ENCODE data around the gene ATP6V1C2. TPM values are rescaled to one million over a fixed set of nuclear protein-coding genes. Genes with fewer than 3 reads are reported as not detected.

ATP6V1C2 gene
- total RNA-seq, 1 donor from 2014 or later, result not detected

GRCh38 chr2:10700078-10700803 is 21.2 kb upstream of the ATP6V1C2 start:
- no peaks in the 10 kb centered on the region for H3K4me1 Mint-ChIP-seq (ENCODE audit: unreplicated experiment)
- H3K4me3 Mint-ChIP-seq (ENCODE audit: unreplicated experiment), result no peak overlapping the region
- no peak for DNase-seq (ENCODE audit: low spot score)
- H3K36me3 Mint-ChIP-seq (ENCODE audit: low read depth, unreplicated experiment), result no peaks in the 10 kb centered on the region
- TF ChIP-seq CTCF (IDR thresholded peaks at IDR 0.05; ENCODE audit: unreplicated experiment), result no peak
- no peak overlapping the region for H3K27ac Mint-ChIP-seq (ENCODE audit: unreplicated experiment)
- H3K27me3 Mint-ChIP-seq (ENCODE audit: unreplicated experiment), result peaks cover under 1% of the 10 kb centered on the region
- H3K9me3 Mint-ChIP-seq (ENCODE audit: unreplicated experiment), result no peaks in the 10 kb centered on the region

- DNase-seq (ENCODE audit: low spot score), result no peak
- Mint-ChIP-seq H3K9me3 (ENCODE audit: unreplicated experiment) (no peaks in the 10 kb centered on the region), H3K4me3 (ENCODE audit: unreplicated experiment) (no peak overlapping the region)
Measured at GRCh38 chr2:10704034-10704594, 17.3 kb upstream of the ATP6V1C2 start.

GRCh38 chr2:10706033-10706432 is 15.4 kb upstream of the ATP6V1C2 start:
- peaks cover 3% of the 10 kb centered on the region for H3K27me3 Mint-ChIP-seq (ENCODE audit: unreplicated experiment)
- no peak overlapping the region for H3K4me3 Mint-ChIP-seq (ENCODE audit: unreplicated experiment)
- H3K4me1 Mint-ChIP-seq (ENCODE audit: unreplicated experiment), result no peaks in the 10 kb centered on the region
- DNase-seq (ENCODE audit: low spot score), result no peak
- H3K36me3 Mint-ChIP-seq (ENCODE audit: low read depth, unreplicated experiment), result no peaks in the 10 kb centered on the region
- H3K9me3 Mint-ChIP-seq (ENCODE audit: unreplicated experiment), result no peaks in the 10 kb centered on the region
- no peak overlapping the region for H3K27ac Mint-ChIP-seq (ENCODE audit: unreplicated experiment)
- TF ChIP-seq CTCF (IDR thresholded peaks at IDR 0.05; ENCODE audit: unreplicated experiment), result no peak

More at GRCh38 chr2:10704034-10704594, 17.3 kb upstream of the ATP6V1C2 start:
- H3K27me3 Mint-ChIP-seq (ENCODE audit: unreplicated experiment), result peaks cover 3% of the 10 kb centered on the region
- no peak for TF ChIP-seq CTCF (IDR thresholded peaks at IDR 0.05; ENCODE audit: unreplicated experiment)
- no peaks in the 10 kb centered on the region for H3K36me3 Mint-ChIP-seq (ENCODE audit: low read depth, unreplicated experiment)
- no peaks in the 10 kb centered on the region for H3K4me1 Mint-ChIP-seq (ENCODE audit: unreplicated experiment)
- H3K27ac Mint-ChIP-seq (ENCODE audit: unreplicated experiment), result no peak overlapping the region

- H3K27me3 Mint-ChIP-seq (ENCODE audit: unreplicated experiment), result peaks cover 5% of the 10 kb centered on the region
- H3K27ac Mint-ChIP-seq (ENCODE audit: unreplicated experiment), result no peak overlapping the region
- no peak for TF ChIP-seq CTCF (IDR thresholded peaks at IDR 0.05; ENCODE audit: unreplicated experiment)
- peaks cover 5% of the 10 kb centered on the region for H3K4me1 Mint-ChIP-seq (ENCODE audit: unreplicated experiment)
- H3K36me3 Mint-ChIP-seq (ENCODE audit: low read depth, unreplicated experiment), result no peaks in the 10 kb centered on the region
- H3K4me3 Mint-ChIP-seq (ENCODE audit: unreplicated experiment), result no peak overlapping the region
- no peak for DNase-seq (ENCODE audit: low spot score)
- no peaks in the 10 kb centered on the region for H3K9me3 Mint-ChIP-seq (ENCODE audit: unreplicated experiment)
Measured at GRCh38 chr2:10707831-10708230, 13.6 kb upstream of the ATP6V1C2 start.

- DNase-seq (ENCODE audit: low spot score), result peak; percentile 41
- Mint-ChIP-seq H3K9me3 (ENCODE audit: unreplicated experiment) (no peaks in the 10 kb centered on the region), H3K36me3 (ENCODE audit: low read depth, unreplicated experiment) (no peaks in the 10 kb centered on the region), H3K27ac (ENCODE audit: unreplicated experiment) (no peak overlapping the region), H3K4me3 (ENCODE audit: unreplicated experiment) (no peak overlapping the region), H3K4me1 (ENCODE audit: unreplicated experiment) (peaks cover 5% of the 10 kb centered on the region), H3K27me3 (ENCODE audit: unreplicated experiment) (peaks cover 5% of the 10 kb centered on the region)
- TF ChIP-seq CTCF (IDR thresholded peaks at IDR 0.05; ENCODE audit: unreplicated experiment), result no peak
Measured at GRCh38 chr2:10709290-10709939, 12.0 kb upstream of the ATP6V1C2 start.
